IPS-20b (cell line): Measurements from ENCODE around the gene JUP.

Source experiments
- H3K27ac ChIP-seq: one replicate; pipeline ENCODE4 v1.5.1; 2013; ENCODE audit warnings: low read length
- H3K27me3 ChIP-seq: 2 replicates; pipeline ENCODE4 v1.6.1; 2013; ENCODE audit warnings: mild to moderate bottlenecking, low read length, inconsistent platforms; ENCODE audit not compliant: insufficient read depth
- H3K36me3 ChIP-seq: 2 replicates; pipeline ENCODE4 v1.6.1; 2013; ENCODE audit warnings: low read depth, mild to moderate bottlenecking, inconsistent platforms, low read length, moderate library complexity; ENCODE audit not compliant: insufficient read depth
- H3K4me1 ChIP-seq: 2 replicates; pipeline ENCODE4 v1.6.1; 2013; ENCODE audit warnings: mild to moderate bottlenecking, control low read depth, inconsistent platforms, low read length, moderate library complexity; ENCODE audit not compliant: insufficient read depth
- H3K4me3 ChIP-seq: 2 replicates; pipeline ENCODE4 v1.5.1; 2013; ENCODE audit warnings: mild to moderate bottlenecking, low read length, inconsistent platforms
- H3K9ac ChIP-seq: 2 replicates; pipeline ENCODE4 v1.6.1; 2013; ENCODE audit warnings: low read depth, mild to moderate bottlenecking, inconsistent platforms, low read length, moderate library complexity
- H3K9me3 ChIP-seq: 2 replicates; pipeline ENCODE4 v1.6.1; 2013; ENCODE audit warnings: mild to moderate bottlenecking, low read depth, low read length, inconsistent platforms; ENCODE audit not compliant: insufficient read depth

The JUP gene

GRCh38 chr17:41730479-41730878, 56.0 kb downstream of the JUP start:
- H3K9me3 ChIP-seq: no peaks in the 10 kb centered on the region
- 0 out of 2 replicates have a peak, but pooled peaks cover 2% of the 10 kb centered on the region for H3K4me1 ChIP-seq
- peaks cover 56% of the 10 kb centered on the region for H3K27me3 ChIP-seq
- H3K36me3 ChIP-seq: no peaks in the 10 kb centered on the region
- no peak overlapping the region for H3K4me3 ChIP-seq
- H3K9ac ChIP-seq: no peak overlapping the region
- no peak overlapping the region for H3K27ac ChIP-seq

- H3K36me3 ChIP-seq: no peaks in the 10 kb centered on the region
- H3K4me1 ChIP-seq: 0 out of 2 replicates have a peak, but pooled peaks cover 2% of the 10 kb centered on the region
- H3K27me3 ChIP-seq: peaks cover 32% of the 10 kb centered on the region
- no peak overlapping the region for H3K27ac ChIP-seq
- H3K9me3 ChIP-seq: no peaks in the 10 kb centered on the region
- no peak overlapping the region for H3K9ac ChIP-seq
- no peak overlapping the region for H3K4me3 ChIP-seq
Observed at GRCh38 chr17:41728056-41728455, 58.5 kb downstream of the JUP start.

GRCh38 chr17:41725134-41725533, 61.4 kb downstream of the JUP start:
- Histone ChIP-seq H3K4me1 (no peaks in the 10 kb centered on the region), H3K36me3 (no peaks in the 10 kb centered on the region), H3K4me3 (no peak overlapping the region), H3K27ac (no peak overlapping the region), H3K27me3 (peaks cover 3% of the 10 kb centered on the region), H3K9ac (no peak overlapping the region), H3K9me3 (no peaks in the 10 kb centered on the region)

- H3K9ac ChIP-seq: no peak overlapping the region
- H3K36me3 ChIP-seq: no peaks in the 10 kb centered on the region
- no peaks in the 10 kb centered on the region; the same call in 1 of the 2 replicates for H3K27me3 ChIP-seq
- H3K4me1 ChIP-seq: no peaks in the 10 kb centered on the region
- H3K9me3 ChIP-seq: no peaks in the 10 kb centered on the region
- no peak overlapping the region for H3K27ac ChIP-seq
- no peak overlapping the region for H3K4me3 ChIP-seq
Observed at GRCh38 chr17:41724476-41725050, 61.9 kb downstream of the JUP start.

GRCh38 chr17:41723801-41724475, 62.6 kb downstream of the JUP start:
- Histone ChIP-seq H3K36me3 (no peaks in the 10 kb centered on the region), H3K4me1 (no peaks in the 10 kb centered on the region), H3K9me3 (no peaks in the 10 kb centered on the region), H3K27me3 (no peaks in the 10 kb centered on the region; the same call in 1 of the 2 replicates), H3K9ac (no peak overlapping the region), H3K27ac (no peak overlapping the region), H3K4me3 (no peak overlapping the region)

- Histone ChIP-seq H3K4me3 (no peak overlapping the region), H3K9ac (no peak overlapping the region), H3K36me3 (no peaks in the 10 kb centered on the region), H3K27ac (no peak overlapping the region), H3K4me1 (no peaks in the 10 kb centered on the region), H3K9me3 (no peaks in the 10 kb centered on the region), H3K27me3 (peaks cover 4% of the 10 kb centered on the region; the same call in 1 of the 2 replicates)
Observed at GRCh38 chr17:41722231-41722630, 64.3 kb downstream of the JUP start.

- peaks cover 16% of the 10 kb centered on the region; the same call in 1 of the 2 replicates for H3K27me3 ChIP-seq
- H3K4me1 ChIP-seq: no peaks in the 10 kb centered on the region
- H3K9me3 ChIP-seq: no peaks in the 10 kb centered on the region
- H3K9ac ChIP-seq: no peak overlapping the region
- H3K36me3 ChIP-seq: no peaks in the 10 kb centered on the region
- H3K27ac ChIP-seq: no peak overlapping the region
- no peak overlapping the region for H3K4me3 ChIP-seq
Observed at GRCh38 chr17:41718287-41718645, 68.2 kb downstream of the JUP start.

GRCh38 chr17:41717408-41718286, 68.9 kb downstream of the JUP start:
- no peak overlapping the region for H3K4me3 ChIP-seq
- H3K27ac ChIP-seq: no peak overlapping the region
- H3K9me3 ChIP-seq: no peaks in the 10 kb centered on the region
- H3K27me3 ChIP-seq: peaks cover 21% of the 10 kb centered on the region; the same call in 1 of the 2 replicates
- no peaks in the 10 kb centered on the region for H3K4me1 ChIP-seq
- no peaks in the 10 kb centered on the region for H3K36me3 ChIP-seq
- H3K9ac ChIP-seq: no peak overlapping the region

- no peak within 1 kb of the TSS for H3K27ac ChIP-seq
- no peaks in the 10 kb centered on the region for H3K36me3 ChIP-seq
- no peak within 1 kb of the TSS for H3K4me3 ChIP-seq
- H3K9ac ChIP-seq: no peak within 1 kb of the TSS
- no peaks in the 10 kb centered on the region for H3K9me3 ChIP-seq
- H3K27me3 ChIP-seq: peaks cover 74% of the 10 kb centered on the region
- H3K4me1 ChIP-seq: no peaks in the 10 kb centered on the region
Observed at GRCh38 chr17:41711669-41712400, 74.7 kb downstream of the JUP start, which contains the start of gene GAST. GAST (plus strand) TSS chr17:41712331; CDS start chr17:41715437, 3,106 bp downstream.

GRCh38 chr17:41710472-41711090, 75.9 kb downstream of the JUP start:
- no peaks in the 10 kb centered on the region for H3K9me3 ChIP-seq
- H3K27ac ChIP-seq: no peak overlapping the region
- peaks cover 83% of the 10 kb centered on the region for H3K27me3 ChIP-seq
- H3K9ac ChIP-seq: no peak overlapping the region
- H3K36me3 ChIP-seq: no peaks in the 10 kb centered on the region
- H3K4me3 ChIP-seq: no peak overlapping the region
- H3K4me1 ChIP-seq: peaks cover 6% of the 10 kb centered on the region; the same call in 1 of the 2 replicates
